HG02763 (cell line): Measurements from ENCODE around the gene DCAF11.
A peak's percentile ranks its signal among the peaks of the same experiment; 100 is the strongest.

Experiments
- ATAC-seq: cut with Tn5 transposase; IDR thresholded peaks from one replicate; pipeline ENCODE4 v1.9.1; 2021; ENCODE audit warnings: mild to moderate bottlenecking, moderate library complexity; ENCODE audit not compliant: unreplicated experiment

Gene DCAF11

GRCh38 chr14:24114532-24115421 is at the start of gene DCAF11, which contains the start of gene NRL:
TSS of gene DCAF11 (plus strand) at chr14:24114777. CDS start at chr14:24115595, 818 bp downstream.
TSS of gene NRL (minus strand) at chr14:24114949. CDS start at chr14:24082848, 32,101 bp downstream.
- ATAC-seq: peak; percentile 79

- no peak for ATAC-seq
Measured at GRCh38 chr14:24064856-24065255, 49.7 kb upstream of the DCAF11 start.

GRCh38 chr14:24065408-24065807 is 49.2 kb upstream of the DCAF11 start:
- no peak for ATAC-seq

GRCh38 chr14:24066496-24067132 is 48.0 kb upstream of the DCAF11 start:
- ATAC-seq: no peak

GRCh38 chr14:24067133-24068082 is 47.2 kb upstream of the DCAF11 start:
- ATAC-seq: no peak

GRCh38 chr14:24068711-24069410 is 45.7 kb upstream of the DCAF11 start:
- no peak for ATAC-seq

GRCh38 chr14:24069411-24069735 is 45.2 kb upstream of the DCAF11 start:
- no peak for ATAC-seq

GRCh38 chr14:24070285-24071143 is 44.1 kb upstream of the DCAF11 start:
- no peak for ATAC-seq

- ATAC-seq: no peak
Measured at GRCh38 chr14:24071144-24071697, 43.4 kb upstream of the DCAF11 start, which contains the start of gene CPNE6. TSS of gene CPNE6 (plus strand) at chr14:24071562. CDS start at chr14:24072937, 1,375 bp downstream.

- ATAC-seq: no peak
Measured at GRCh38 chr14:24071836-24072430, 42.6 kb upstream of the DCAF11 start.

GRCh38 chr14:24072436-24072835 is 42.1 kb upstream of the DCAF11 start:
- ATAC-seq: no peak

GRCh38 chr14:24072881-24073877 is 41.4 kb upstream of the DCAF11 start:
- no peak for ATAC-seq

- ATAC-seq: no peak
Measured at GRCh38 chr14:24074625-24075484, 39.7 kb upstream of the DCAF11 start.

- ATAC-seq: no peak
Measured at GRCh38 chr14:24075485-24076301, 38.9 kb upstream of the DCAF11 start.

- no peak for ATAC-seq
Measured at GRCh38 chr14:24076302-24076601, 38.3 kb upstream of the DCAF11 start.

- ATAC-seq: no peak
Measured at GRCh38 chr14:24077086-24077485, 37.5 kb upstream of the DCAF11 start.
